Keratinocyte (primary cell): ENCODE data around the gene PAQR5. TPM values are rescaled to one million over a fixed set of nuclear protein-coding genes. Genes with fewer than 3 reads are reported as not detected.

Experiments
- DNase-seq: peaks from one replicate; pipeline ENCODE4 v3.0.0-alpha.2; 2011; ENCODE audit warnings: low read depth, missing footprints, low spot score
- FAIRE-seq: peaks from 2 replicates; lab custom pipeline; 2011; peaks lifted over from hg19 to GRCh38; lab: Jason Lieb, UNC
- H2AFZ ChIP-seq: 2 replicates; pipeline ENCODE4 v1.6.0; 2012; ENCODE audit warnings: low read length, control low read depth, inconsistent platforms; ENCODE audit not compliant: control insufficient read depth
- H3K27ac ChIP-seq: 2 replicates; pipeline ENCODE4 v1.5.1; 2011; ENCODE audit warnings: low read length; ENCODE audit not compliant: control insufficient read depth, insufficient read depth
- H3K27me3 ChIP-seq: 3 replicates; pipeline ENCODE4 v1.6.0; 2011; ENCODE audit warnings: low read length; ENCODE audit not compliant: control insufficient read depth, insufficient read depth; ENCODE audit errors: extremely low read depth
- H3K36me3 ChIP-seq, 2 experiments: 2 replicates in 1 of 2; 3 replicates in 1 of 2; pipeline ENCODE4 v1.5.1; 2011; ENCODE audit warnings: low read length in 2 of 2, mild to moderate bottlenecking in 1 of 2; ENCODE audit not compliant: control insufficient read depth in 2 of 2, insufficient read depth in 2 of 2; ENCODE audit errors: extremely low read depth in 1 of 2
- H3K4me1 ChIP-seq: 3 replicates; pipeline ENCODE4 v1.5.1; 2011; ENCODE audit warnings: low read length; ENCODE audit not compliant: control insufficient read depth, insufficient read depth; ENCODE audit errors: extremely low read depth
- H3K4me2 ChIP-seq: 3 replicates; pipeline ENCODE4 v1.6.0; 2011; ENCODE audit warnings: low read depth, low read length; ENCODE audit not compliant: control insufficient read depth, insufficient read depth; ENCODE audit errors: extremely low read depth
- H3K4me3 ChIP-seq, 3 experiments: fragments of 200-600 bp in 1 of 3; sonication (generic) in 1 of 3; 2 replicates in 2 of 3; 3 replicates in 1 of 3; pipeline ENCODE4 v1.5.1; 2011 to 2016; ENCODE audit warnings: low read length in 3 of 3, mild to moderate bottlenecking in 3 of 3, control low read depth in 2 of 3, inconsistent platforms in 1 of 3, low read depth in 1 of 3, mixed read lengths in 1 of 3, mixed run types in 1 of 3, moderate library complexity in 1 of 3; ENCODE audit not compliant: control insufficient read depth in 2 of 3, insufficient read depth in 2 of 3; ENCODE audit errors: extremely low read depth in 1 of 3
- H3K79me2 ChIP-seq: 2 replicates; pipeline ENCODE4 v1.6.0; 2012; ENCODE audit warnings: low read length; ENCODE audit not compliant: control insufficient read depth, insufficient read depth
- H3K9ac ChIP-seq: 3 replicates; pipeline ENCODE4 v1.6.0; 2011; ENCODE audit warnings: low read length; ENCODE audit not compliant: control insufficient read depth, insufficient read depth; ENCODE audit errors: extremely low read depth
- H3K9me1 ChIP-seq: 3 replicates; pipeline ENCODE4 v1.6.0; 2011; ENCODE audit warnings: low read length; ENCODE audit not compliant: control insufficient read depth, insufficient read depth; ENCODE audit errors: extremely low read depth
- H3K9me3 ChIP-seq: 2 replicates; pipeline ENCODE4 v1.5.1; 2012; ENCODE audit warnings: low read depth, low read length; ENCODE audit not compliant: control insufficient read depth
- H4K20me1 ChIP-seq: 3 replicates; pipeline ENCODE4 v1.6.0; 2011; ENCODE audit warnings: low read length; ENCODE audit not compliant: control insufficient read depth, insufficient read depth; ENCODE audit errors: extremely low read depth
- EZH2 ChIP-seq: IDR thresholded peaks from one replicate; pipeline ENCODE4 v1.6.1; 2012; ENCODE audit warnings: inconsistent platforms, mild to moderate bottlenecking, low read length, moderate library complexity
- dilution Hi-C: fragments of 300-500 bp; cut with MboI; formaldehyde crosslinking; loops from one replicate; pipeline ENCODE4 v1.7.0; 2020; ENCODE audit warnings: low sequenced_read_pairs; ENCODE audit not compliant: extremely low pct_ligation_motif_present
- polyA plus RNA-seq, 5 experiments: library from polyadenylated mRNA; depleted of rRNA in 3 of 5; stranded (reverse) in 3 of 5; stranded (forward) in 1 of 5; unstranded in 1 of 5; fragments of >200 nt; gene quantifications; 1 replicate in 1 of 5; 2 replicates in 3 of 5; 3 replicates in 1 of 5; pipeline versions ENCODE4 v1.2.1 to v1.2.3, GENCODE V29; 2011 to 2012; ENCODE audit warnings: missing spikeins in 2 of 5, low read depth in 1 of 5, low replicate concordance in 1 of 5
- TF ChIP-seq, protein P1 (sequence below), 3 experiments: IDR thresholded peaks in 1 of 3; conservative IDR thresholded peaks in 1 of 3; optimal IDR thresholded peaks in 1 of 3; 2 replicates in 2 of 3; 3 replicates in 1 of 3; pipeline versions ENCODE3 to v1.5.1; 2011; ENCODE audit warnings: low read length in 3 of 3, mild to moderate bottlenecking in 3 of 3, moderate library complexity in 2 of 3, control low read depth in 1 of 3, inconsistent platforms in 1 of 3; ENCODE audit not compliant: insufficient read depth in 2 of 3; ENCODE audit errors: extremely low read depth in 1 of 3

The PAQR5 gene
- polyA plus RNA-seq, 1 donor (not counting 4 experiments of a cell fraction or from before 2014, with no cell fraction given) = 0.30 TPM

DNA sequence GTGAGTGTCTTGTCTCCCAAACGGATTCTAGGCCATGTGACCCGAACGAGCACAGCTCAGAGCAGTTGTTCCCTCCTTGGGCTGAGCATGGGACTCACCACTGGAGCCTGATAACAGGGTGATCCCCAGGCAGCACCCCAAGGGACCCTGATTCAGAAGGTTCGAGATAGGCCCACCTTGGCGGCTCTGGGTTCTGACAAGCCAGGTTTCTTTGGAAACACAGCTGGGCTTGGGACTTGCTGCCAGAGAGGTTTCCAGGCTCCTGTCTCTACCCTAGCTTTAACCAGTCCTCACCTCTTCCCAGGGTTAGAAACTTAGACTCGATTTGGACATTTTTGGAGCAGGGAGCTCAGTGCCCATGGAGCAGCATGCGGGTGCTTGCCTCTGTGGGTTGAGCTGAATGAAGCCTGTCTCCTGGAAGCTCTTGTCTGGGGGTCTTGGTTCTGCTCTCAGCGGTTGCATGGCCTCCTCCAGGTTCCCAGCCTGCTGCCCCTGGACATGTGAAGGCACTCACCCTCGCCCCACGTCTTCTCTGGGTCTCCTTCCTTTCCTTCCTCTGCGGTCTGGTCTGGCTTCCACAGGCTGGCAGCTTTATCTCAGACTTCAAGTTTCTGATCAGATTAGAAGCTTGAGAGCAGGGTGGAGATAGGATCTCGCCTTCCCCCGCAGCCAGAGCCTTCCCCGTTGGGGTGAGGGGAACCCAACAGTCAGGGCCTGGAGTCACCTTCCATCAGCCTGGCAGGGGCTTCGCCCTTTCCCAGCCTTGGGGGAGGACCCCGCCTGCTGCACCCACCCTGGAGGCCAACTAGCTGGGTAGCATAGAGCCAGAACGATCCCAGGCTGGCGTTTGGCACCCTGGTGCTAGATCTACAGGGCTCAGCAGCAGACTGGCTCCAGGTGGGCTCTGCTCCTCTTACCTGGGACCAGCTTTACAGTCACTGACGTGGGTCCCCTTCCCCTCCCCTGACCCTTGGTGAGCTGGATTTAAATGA is 21.0 kb downstream of the PAQR5 start:
- FAIRE-seq (no peak), DNase-seq (no peak)
- Histone ChIP-seq H3K27ac (no peak overlapping the region), H3K27me3 (peaks cover 19% of the 10 kb centered on the region), H3K79me2 (no peaks in the 10 kb centered on the region), H4K20me1 (no peaks in the 10 kb centered on the region), H3K36me3 (no peaks in the 10 kb centered on the region), H3K9me1 (no peaks in the 10 kb centered on the region), H3K4me1 (no peaks in the 10 kb centered on the region), H2AFZ (no peak overlapping the region), H3K4me2 (no peak overlapping the region), H3K4me3 (no peak overlapping the region), H3K9ac (no peak overlapping the region), H3K9me3 (no peaks in the 10 kb centered on the region)
- TF ChIP-seq, protein P1, sequence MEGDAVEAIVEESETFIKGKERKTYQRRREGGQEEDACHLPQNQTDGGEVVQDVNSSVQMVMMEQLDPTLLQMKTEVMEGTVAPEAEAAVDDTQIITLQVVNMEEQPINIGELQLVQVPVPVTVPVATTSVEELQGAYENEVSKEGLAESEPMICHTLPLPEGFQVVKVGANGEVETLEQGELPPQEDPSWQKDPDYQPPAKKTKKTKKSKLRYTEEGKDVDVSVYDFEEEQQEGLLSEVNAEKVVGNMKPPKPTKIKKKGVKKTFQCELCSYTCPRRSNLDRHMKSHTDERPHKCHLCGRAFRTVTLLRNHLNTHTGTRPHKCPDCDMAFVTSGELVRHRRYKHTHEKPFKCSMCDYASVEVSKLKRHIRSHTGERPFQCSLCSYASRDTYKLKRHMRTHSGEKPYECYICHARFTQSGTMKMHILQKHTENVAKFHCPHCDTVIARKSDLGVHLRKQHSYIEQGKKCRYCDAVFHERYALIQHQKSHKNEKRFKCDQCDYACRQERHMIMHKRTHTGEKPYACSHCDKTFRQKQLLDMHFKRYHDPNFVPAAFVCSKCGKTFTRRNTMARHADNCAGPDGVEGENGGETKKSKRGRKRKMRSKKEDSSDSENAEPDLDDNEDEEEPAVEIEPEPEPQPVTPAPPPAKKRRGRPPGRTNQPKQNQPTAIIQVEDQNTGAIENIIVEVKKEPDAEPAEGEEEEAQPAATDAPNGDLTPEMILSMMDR (optimal IDR thresholded peaks at IDR 0.05 in 1 of 3, IDR thresholded peaks at IDR 0.05 in 1 of 3, conservative IDR thresholded peaks at IDR 0.05 in 1 of 3; ENCODE audit: extremely low read depth in 1 of 3, insufficient read depth in 2 of 3, low read length in 3 of 3) = no peak
- TF ChIP-seq EZH2 = no peak
- dilution Hi-C loops = no loop called here

DNA sequence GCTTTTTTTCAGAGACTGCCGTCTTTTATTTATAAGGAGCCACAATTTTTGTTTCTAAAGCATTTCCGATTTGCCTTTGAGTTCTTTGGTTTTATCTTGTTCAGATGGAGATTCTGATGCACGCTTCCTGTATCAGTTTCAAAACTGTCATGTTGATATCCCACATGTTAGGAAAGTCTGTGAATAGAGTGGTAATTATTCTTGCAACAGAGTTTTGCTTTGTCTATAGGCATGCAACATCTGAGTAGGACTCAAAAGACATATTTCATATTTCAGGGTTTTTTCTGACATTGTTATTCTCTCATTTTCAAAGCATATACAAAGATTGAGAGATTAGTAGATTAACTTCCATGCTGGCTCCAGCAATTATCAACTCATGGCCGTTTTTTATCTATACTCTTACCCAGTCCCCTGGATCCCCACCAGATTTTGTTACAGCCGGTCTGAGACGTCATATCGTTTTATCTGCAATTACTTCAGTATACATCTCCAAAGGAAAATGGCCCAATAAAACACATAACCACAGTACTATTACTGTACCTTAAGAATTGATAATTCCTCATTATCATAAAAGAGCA is 22.4 kb downstream of the PAQR5 start:
- Histone ChIP-seq H3K79me2 (no peaks in the 10 kb centered on the region), H3K4me1 (no peaks in the 10 kb centered on the region), H3K4me3 (no peak overlapping the region), H3K27me3 (peaks cover 19% of the 10 kb centered on the region), H3K4me2 (no peak overlapping the region), H3K27ac (no peak overlapping the region), H4K20me1 (no peaks in the 10 kb centered on the region), H3K9ac (no peak overlapping the region), H3K9me3 (no peaks in the 10 kb centered on the region), H3K36me3 (no peaks in the 10 kb centered on the region), H2AFZ (no peak overlapping the region), H3K9me1 (no peaks in the 10 kb centered on the region)
- FAIRE-seq (no peak), DNase-seq (no peak)
- dilution Hi-C loops = no loop called here
- TF ChIP-seq EZH2 = no peak
- TF ChIP-seq, protein P1 (optimal IDR thresholded peaks at IDR 0.05 in 1 of 3, IDR thresholded peaks at IDR 0.05 in 1 of 3, conservative IDR thresholded peaks at IDR 0.05 in 1 of 3; ENCODE audit: extremely low read depth in 1 of 3, insufficient read depth in 2 of 3, low read length in 3 of 3) = no peak
